SJCRH30 (cell line): Measurements from ENCODE around the gene PALM3. TPM values are rescaled to one million over a fixed set of nuclear protein-coding genes. Genes with fewer than 3 reads are reported as not detected.

Experiments used
- DNase-seq, 2 experiments: peaks; one replicate each; pipeline ENCODE4 v3.0.0-alpha.2; 2015 to 2020
- H3K27ac ChIP-seq: fragments of 250-450 bp; sonication (Bioruptor Pico); 2 replicates; pipeline ENCODE4 v1.5.1; 2020; ENCODE audit warnings: mild to moderate bottlenecking, moderate library complexity
- H3K27me3 ChIP-seq: fragments of 250-450 bp; sonication (Bioruptor Pico); 2 replicates; pipeline ENCODE4 v1.5.1; 2020; ENCODE audit warnings: mild to moderate bottlenecking, moderate library complexity
- H3K36me3 ChIP-seq: fragments of 250-450 bp; sonication (Bioruptor Pico); 2 replicates; pipeline ENCODE4 v1.5.1; 2020; ENCODE audit warnings: mild to moderate bottlenecking, moderate library complexity
- H3K4me1 ChIP-seq: fragments of 250-450 bp; sonication (Bioruptor Pico); 2 replicates; pipeline ENCODE4 v1.5.1; 2020; ENCODE audit warnings: mild to moderate bottlenecking, moderate library complexity
- H3K4me3 ChIP-seq: fragments of 250-450 bp; sonication (Bioruptor Pico); 2 replicates; pipeline ENCODE4 v1.5.1; 2020; ENCODE audit warnings: mild to moderate bottlenecking, moderate library complexity
- H3K9me3 ChIP-seq: fragments of 250-450 bp; sonication (Bioruptor Pico); replicated peaks from 2 replicates; pipeline ENCODE4 v1.5.1; 2020; ENCODE audit warnings: mild to moderate bottlenecking, moderate library complexity
- total RNA-seq: library from RNA; depleted of rRNA; stranded (reverse); fragments of >200 nt; shearing (Covaris generic); gene quantifications from 2 replicates; pipeline ENCODE4 v1.2.3, GENCODE V29; 2014; rRNA removed

The PALM3 gene, protein sequence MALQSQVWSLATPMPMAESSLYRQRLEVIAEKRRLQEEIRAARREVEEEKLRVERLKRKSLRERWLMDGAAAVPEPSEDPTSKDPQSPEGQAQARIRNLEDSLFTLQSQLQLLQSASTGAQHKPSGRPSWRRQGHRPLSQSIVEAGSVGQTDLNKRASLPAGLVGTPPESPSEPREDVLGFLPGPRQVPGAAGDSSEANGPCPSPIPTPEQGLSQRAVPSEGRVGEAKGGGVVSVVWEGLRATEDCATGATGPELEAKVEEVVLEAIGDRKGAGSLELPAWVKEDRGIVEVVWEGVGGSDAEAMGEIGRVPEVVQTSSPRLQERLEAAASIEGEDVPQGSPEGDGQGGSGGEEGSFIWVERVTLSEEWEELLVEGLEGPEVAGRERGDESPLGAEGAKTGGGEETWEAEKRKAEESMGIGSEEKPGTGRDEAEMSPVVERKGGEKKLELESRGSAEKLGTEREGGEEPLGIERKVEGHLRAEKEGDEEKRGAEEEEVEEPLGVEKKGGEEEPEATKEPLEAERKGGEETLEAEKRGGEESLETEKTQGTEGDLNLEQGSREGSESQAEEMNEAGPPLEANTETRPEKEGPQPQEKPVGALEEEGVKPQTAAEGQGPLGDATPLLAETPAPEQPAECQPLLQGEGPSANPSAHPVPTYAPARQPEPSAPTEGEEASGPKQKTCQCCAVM
- total RNA-seq = 0.99 and 1.4 TPM in 2 replicates

- no peaks in the 10 kb centered on the region; the same call in 1 of the 2 replicates for H3K4me1 ChIP-seq
- no peak within 1 kb of the TSS for H3K27ac ChIP-seq
- H3K4me3 ChIP-seq = no peak within 1 kb of the TSS
- DNase-seq = no peak
- H3K9me3 ChIP-seq = no peaks in the 10 kb centered on the region
- peaks cover 17% of the 10 kb centered on the region; the same call in 1 of the 2 replicates for H3K27me3 ChIP-seq
- no peaks in the 10 kb centered on the region for H3K36me3 ChIP-seq
Measured at GRCh38 chr19:14061751-14062557, at the start of gene PALM3. Gene PALM3 (minus strand): TSS chr19:14062076. CDS start chr19:14061980, 96 bp downstream.

- H3K27me3 ChIP-seq = no peaks in the 10 kb centered on the region
- H3K36me3 ChIP-seq = peaks cover 10% of the 10 kb centered on the region; the same call in 1 of the 2 replicates
- H3K4me3 ChIP-seq = no peak overlapping the region
- H3K4me1 ChIP-seq = peaks cover 15% of the 10 kb centered on the region
- no peak overlapping the region for H3K27ac ChIP-seq
- no peak for DNase-seq
- H3K9me3 ChIP-seq = no peaks in the 10 kb centered on the region
Measured at GRCh38 chr19:14111486-14111885, 49.6 kb upstream of the PALM3 start.

GRCh38 chr19:14110650-14111049 lies 48.8 kb upstream of the PALM3 start:
- H3K4me1 ChIP-seq = peaks cover 15% of the 10 kb centered on the region
- DNase-seq = no peak
- H3K27ac ChIP-seq = no peak overlapping the region
- H3K4me3 ChIP-seq = no peak overlapping the region
- no peaks in the 10 kb centered on the region for H3K27me3 ChIP-seq
- peaks cover 18% of the 10 kb centered on the region for H3K36me3 ChIP-seq
- H3K9me3 ChIP-seq = no peaks in the 10 kb centered on the region

GRCh38 chr19:14107581-14108461 lies 45.9 kb upstream of the PALM3 start:
- Histone ChIP-seq H3K4me3 (no peak overlapping the region), H3K9me3 (no peaks in the 10 kb centered on the region), H3K27ac (no peak overlapping the region), H3K27me3 (no peaks in the 10 kb centered on the region), H3K36me3 (peaks cover 37% of the 10 kb centered on the region), H3K4me1 (peaks cover 5% of the 10 kb centered on the region)
- DNase-seq = no peak

DNA sequence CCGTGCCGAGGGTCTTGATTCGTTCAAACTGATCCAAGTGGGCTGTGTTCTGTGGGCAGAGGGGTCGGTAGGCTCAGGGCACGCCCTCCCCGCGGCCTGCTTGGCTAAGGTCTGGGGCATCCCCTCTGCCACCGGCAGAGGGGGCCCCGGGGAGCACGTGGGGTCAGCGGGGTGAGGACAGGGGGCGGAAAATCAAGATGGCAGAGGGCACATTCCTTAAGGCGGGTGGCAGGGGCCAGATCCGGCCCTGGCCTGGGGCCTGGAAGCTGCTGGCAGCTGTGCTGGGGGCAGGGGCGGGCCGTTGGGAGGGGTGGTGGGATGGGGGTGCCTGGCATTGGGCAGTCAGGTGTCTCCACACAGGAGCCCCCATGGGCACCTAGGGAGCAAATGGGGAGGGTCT lies 45.0 kb upstream of the PALM3 start:
- Histone ChIP-seq H3K36me3 (peaks cover 43% of the 10 kb centered on the region), H3K9me3 (no peaks in the 10 kb centered on the region), H3K4me3 (no peak overlapping the region), H3K27ac (no peak overlapping the region), H3K27me3 (no peaks in the 10 kb centered on the region), H3K4me1 (no peaks in the 10 kb centered on the region)
- no peak for DNase-seq

DNA sequence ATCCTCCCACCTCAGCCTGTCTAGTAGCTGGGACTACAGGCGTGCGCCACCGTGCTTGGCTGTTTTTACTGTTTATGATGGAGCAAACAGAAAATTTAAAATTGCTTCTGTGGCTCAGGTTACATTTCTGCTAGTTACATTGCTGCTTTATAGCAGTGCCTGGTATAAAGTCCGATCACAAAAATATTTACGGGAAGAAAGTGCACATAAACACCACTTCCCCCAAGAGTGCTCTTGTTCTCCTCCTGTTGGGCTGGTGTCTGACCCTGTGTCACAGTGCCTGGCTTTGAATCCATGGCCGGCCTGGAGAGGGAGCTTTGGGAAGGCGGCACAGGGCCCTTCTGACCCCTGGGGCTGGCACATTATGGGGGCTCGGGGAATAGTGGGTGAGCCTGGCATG lies 43.8 kb upstream of the PALM3 start:
- Histone ChIP-seq H3K9me3 (no peaks in the 10 kb centered on the region), H3K36me3 (peaks cover 53% of the 10 kb centered on the region), H3K27me3 (no peaks in the 10 kb centered on the region), H3K27ac (no peak overlapping the region), H3K4me1 (no peaks in the 10 kb centered on the region), H3K4me3 (no peak overlapping the region)
- DNase-seq = no peak

- Histone ChIP-seq H3K4me1 (no peaks in the 10 kb centered on the region), H3K4me3 (no peak overlapping the region), H3K36me3 (peaks cover 61% of the 10 kb centered on the region), H3K9me3 (no peaks in the 10 kb centered on the region), H3K27ac (no peak overlapping the region), H3K27me3 (no peaks in the 10 kb centered on the region)
- no peak for DNase-seq
Measured at GRCh38 chr19:14103310-14103709, 41.4 kb upstream of the PALM3 start.

GRCh38 chr19:14102756-14103155 lies 40.9 kb upstream of the PALM3 start:
- no peak for DNase-seq
- Histone ChIP-seq H3K27me3 (no peaks in the 10 kb centered on the region), H3K4me3 (no peak overlapping the region), H3K4me1 (no peaks in the 10 kb centered on the region), H3K36me3 (peaks cover 61% of the 10 kb centered on the region), H3K27ac (no peak overlapping the region), H3K9me3 (no peaks in the 10 kb centered on the region)

GRCh38 chr19:14102102-14102696 lies 40.3 kb upstream of the PALM3 start:
- Histone ChIP-seq H3K9me3 (no peaks in the 10 kb centered on the region), H3K27me3 (no peaks in the 10 kb centered on the region), H3K36me3 (peaks cover 66% of the 10 kb centered on the region), H3K4me1 (no peaks in the 10 kb centered on the region), H3K4me3 (no peak overlapping the region), H3K27ac (no peak overlapping the region)
- no peak for DNase-seq

- Histone ChIP-seq H3K9me3 (no peaks in the 10 kb centered on the region), H3K4me3 (no peak overlapping the region), H3K4me1 (no peaks in the 10 kb centered on the region), H3K36me3 (peaks cover 69% of the 10 kb centered on the region), H3K27ac (no peak overlapping the region), H3K27me3 (no peaks in the 10 kb centered on the region)
- DNase-seq = no peak
Measured at GRCh38 chr19:14101003-14101545, 39.2 kb upstream of the PALM3 start.

GRCh38 chr19:14097532-14098151 lies 35.8 kb upstream of the PALM3 start:
- Histone ChIP-seq H3K4me1 (no peaks in the 10 kb centered on the region), H3K9me3 (peaks cover 14% of the 10 kb centered on the region), H3K4me3 (no peak overlapping the region), H3K27ac (no peak overlapping the region), H3K36me3 (peaks cover 48% of the 10 kb centered on the region), H3K27me3 (no peaks in the 10 kb centered on the region)
- DNase-seq = no peak

GRCh38 chr19:14096272-14096992 lies 34.6 kb upstream of the PALM3 start:
- no peaks in the 10 kb centered on the region for H3K27me3 ChIP-seq
- H3K9me3 ChIP-seq = peaks cover 14% of the 10 kb centered on the region
- peaks cover 40% of the 10 kb centered on the region for H3K36me3 ChIP-seq
- H3K27ac ChIP-seq = no peak overlapping the region
- DNase-seq = no peak
- no peak overlapping the region for H3K4me3 ChIP-seq
- H3K4me1 ChIP-seq = no peaks in the 10 kb centered on the region

DNA sequence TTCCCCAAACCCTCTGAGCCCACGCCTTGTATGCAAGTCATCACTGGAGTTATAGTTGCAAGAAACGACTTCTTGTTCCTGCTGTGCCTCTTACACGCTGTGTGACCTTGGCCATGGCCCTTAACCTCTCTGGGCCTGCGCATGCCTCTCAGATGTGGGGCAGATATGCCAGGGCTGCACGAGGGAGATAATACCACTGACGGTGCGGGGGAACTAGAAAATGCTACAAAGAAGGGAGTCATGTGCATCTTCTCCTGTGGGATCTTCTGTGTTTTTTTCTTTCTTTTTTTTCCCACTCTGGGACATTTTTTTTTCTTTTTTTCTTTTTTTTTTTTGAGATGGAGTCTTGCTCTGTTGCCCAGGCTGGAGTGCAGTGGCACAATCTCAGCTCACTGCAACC lies 33.0 kb upstream of the PALM3 start:
- DNase-seq = no peak
- H3K36me3 ChIP-seq = peaks cover 24% of the 10 kb centered on the region
- H3K4me1 ChIP-seq = no peaks in the 10 kb centered on the region
- H3K27me3 ChIP-seq = no peaks in the 10 kb centered on the region
- H3K9me3 ChIP-seq = peaks cover 14% of the 10 kb centered on the region
- no peak overlapping the region for H3K27ac ChIP-seq
- no peak overlapping the region for H3K4me3 ChIP-seq
